SKM-1 treated with dmso at 0.1 percent for 144 hours (cell line): ENCODE measurements around the gene CYP27B1.

ENCODE experiments used
- DNase-seq: peaks from one replicate; lab custom pipeline; 2025; ENCODE audit not compliant: unreplicated experiment; lab: John Stamatoyannopoulos, UW

CYP27B1 gene

GRCh38 chr12:57766464-57767304 lies at the start of gene CYP27B1:
CYP27B1 (minus strand) TSS chr12:57767078; CDS start chr12:57767041, 37 bp downstream.
- DNase-seq, result no peak

GRCh38 chr12:57816001-57816854 lies 49.4 kb upstream of the CYP27B1 start:
- no peak for DNase-seq

GRCh38 chr12:57815177-57816000 lies 48.5 kb upstream of the CYP27B1 start:
- no peak for DNase-seq

- DNase-seq, result no peak
Measured at GRCh38 chr12:57813971-57814772, 47.3 kb upstream of the CYP27B1 start.

GRCh38 chr12:57813111-57813970 lies 46.5 kb upstream of the CYP27B1 start:
- DNase-seq, result no peak

GRCh38 chr12:57811028-57811755 lies 44.3 kb upstream of the CYP27B1 start:
- DNase-seq, result no peak

- no peak for DNase-seq
Measured at GRCh38 chr12:57810450-57810849, 43.6 kb upstream of the CYP27B1 start.

- no peak for DNase-seq
Measured at GRCh38 chr12:57809425-57809824, 42.5 kb upstream of the CYP27B1 start.

GRCh38 chr12:57808351-57808750 lies 41.5 kb upstream of the CYP27B1 start:
- no peak for DNase-seq

- DNase-seq, result no peak
Measured at GRCh38 chr12:57807285-57807684, 40.4 kb upstream of the CYP27B1 start.

GRCh38 chr12:57806677-57807076 lies 39.8 kb upstream of the CYP27B1 start:
- DNase-seq, result no peak

- peak; percentile 1 for DNase-seq
Measured at GRCh38 chr12:57803319-57803893, 36.5 kb upstream of the CYP27B1 start.

- no peak for DNase-seq
Measured at GRCh38 chr12:57802607-57803006, 35.7 kb upstream of the CYP27B1 start.

- DNase-seq, result no peak
Measured at GRCh38 chr12:57800965-57801364, 34.1 kb upstream of the CYP27B1 start.

- DNase-seq, result peak; percentile 24
Measured at GRCh38 chr12:57797933-57798332, 31.1 kb upstream of the CYP27B1 start.

- no peak for DNase-seq
Measured at GRCh38 chr12:57796996-57797395, 30.1 kb upstream of the CYP27B1 start.

- DNase-seq, result no peak
Measured at GRCh38 chr12:57795354-57795753, 28.5 kb upstream of the CYP27B1 start.

- DNase-seq, result no peak
Measured at GRCh38 chr12:57793920-57794319, 27.0 kb upstream of the CYP27B1 start.
